Ovary (tissue), 9 donors: Measurements from ENCODE around the gene ERLIN1. TPM values are rescaled to one million over a fixed set of nuclear protein-coding genes. Genes with fewer than 3 reads are reported as not detected.
A peak's percentile ranks its signal among the peaks of the same experiment; 100 is the strongest.

Source experiments
- DNase-seq, 5 donors: peaks; one replicate each; pipeline ENCODE4 v3.0.0-alpha.2; 2019 to 2020
- H3K27ac ChIP-seq, 2 donors: fragments of 200-600 bp; one replicate each; pipeline versions ENCODE4 v1.5.1 to v1.8.0; 2019 to 2022
- H3K27me3 ChIP-seq: fragments of 200-600 bp; one replicate; pipeline ENCODE4 v1.8.0; 2022
- H3K36me3 ChIP-seq: fragments of 200-600 bp; sonication (generic); one replicate; pipeline ENCODE4 v1.5.1; 2019
- H3K4me1 ChIP-seq: one replicate; pipeline ENCODE4 v1.8.1; 2013; ENCODE audit warnings: mild to moderate bottlenecking, moderate library complexity; ENCODE audit not compliant: insufficient read depth
- H3K4me3 ChIP-seq: fragments of 200-600 bp; sonication (generic); one replicate; pipeline ENCODE4 v1.5.1; 2017
- H3K9me3 ChIP-seq, 2 donors: fragments of 200-600 bp in 1 of 2; sonication (generic) in 1 of 2; one replicate each; pipeline versions ENCODE4 v1.5.1 to v1.8.1; 2013 to 2019; ENCODE audit warnings: mild to moderate bottlenecking in 1 of 2, moderate library complexity in 1 of 2
- CTCF ChIP-seq, 3 donors: fragments of 450-650 bp in 2 of 3; fragments of 200-600 bp in 1 of 3; IDR thresholded peaks; one replicate each; pipeline versions ENCODE4 v1.5.1 to v1.8.0; 2016 to 2022; ENCODE audit warnings: antibody characterized with exemption in 3 of 3, mild to moderate bottlenecking in 1 of 3
- EP300 ChIP-seq: sonication (generic); formaldehyde crosslinking; IDR thresholded peaks from one replicate; pipeline ENCODE4 v1.6.1; 2017; ENCODE audit warnings: antibody characterized with exemption
- POLR2A ChIP-seq: fragments of 450-650 bp; IDR thresholded peaks from one replicate; pipeline ENCODE4 v1.6.1; 2017; ENCODE audit warnings: antibody characterized with exemption, mild to moderate bottlenecking, moderate library complexity
- WGBS, 3 donors: extraction: QIAGEN DNeasy Blood & Tissue Kit in 1 of 3; methylation state at CpG; one replicate each; pipeline versions ENCODE4 v1.1.5 to v1.1.7; 2013 to 2017; 5-methylcytosine and 5-hydroxymethylcytosine counted together
- intact Hi-C, 4 donors: fragments of 100-400 bp; cut with DNase I; formaldehyde crosslinking; loops; one replicate each; pipeline versions ENCODE4 v1.11.0 to v1.15.1; 2022 to 2023
- polyA plus RNA-seq, 2 donors: library from polyadenylated mRNA; stranded (reverse); fragments of 200-250 nt in 1 of 2; fragments of 350-450 nt in 1 of 2; fragmentation: Illumina TruSeq in 1 of 2; extraction: RNeasy Lipid Tissue Mini Kit (QIAGEN cat#74804) in 1 of 2; gene quantifications; one replicate each; pipeline ENCODE4 v1.2.3, GENCODE V29; 2013 to 2014
- total RNA-seq, 7 donors: library from RNA; depleted of rRNA in 2 of 7; stranded (reverse); fragments of >200 nt in 2 of 7; fragmentation: NEBNext Ultra II Directional in 3 of 7; extraction: Animal tissue kit (Norgen Biotek cat#: 25700) in 3 of 7; gene quantifications; one replicate each; pipeline versions ENCODE4 v1.1.0 to v1.2.4, GENCODE V29; 2016 to 2023
- donor health status: DM: no; HTN: no; CAD: no; lungs with moderate emphysema.
- donor health status: DM: no; HTN: no; CAD: no.
- donor health status: Bipolar disorder and iron deficiency.
- donor health status: DM: yes; HTN: yes; CAD: no.
- donor health status: DM: no; HTN: no; CAD: no.
- donor health status: DM: yes; HTN: yes; CAD: no.

Gene ERLIN1
- total and polyA plus RNA-seq, 9 donors = 10.7 to 55.2 (median 24.6) TPM

GRCh38 chr10:100222529-100222928, 36.7 kb upstream of the ERLIN1 start:
- Histone ChIP-seq H3K4me3 (no peak overlapping the region), H3K9me3 (no peaks in the 10 kb centered on the region), H3K27me3 (no peaks in the 10 kb centered on the region), H3K4me1 (no peaks in the 10 kb centered on the region), H3K27ac (no peak overlapping the region), H3K36me3 (no peaks in the 10 kb centered on the region)
- WGBS, 3 donors = 94 to 98% (median 96%) methylated on average over 2 of the region's 2 CpGs
- TF ChIP-seq EP300 (no peak), POLR2A (no peak), CTCF (IDR thresholded peaks at IDR 0.05) (no peak)
- no peak for DNase-seq
- intact Hi-C loops = no loop called here

GRCh38 chr10:100216006-100216405, 30.2 kb upstream of the ERLIN1 start:
- TF ChIP-seq EP300 (no peak), CTCF (IDR thresholded peaks at IDR 0.05) (no peak), POLR2A (no peak)
- Histone ChIP-seq H3K36me3 (no peaks in the 10 kb centered on the region), H3K27me3 (no peaks in the 10 kb centered on the region), H3K4me1 (no peaks in the 10 kb centered on the region), H3K9me3 (no peaks in the 10 kb centered on the region), H3K4me3 (no peak overlapping the region), H3K27ac (no peak overlapping the region)
- intact Hi-C loops = no loop called here
- DNase-seq = no peak
- WGBS, 3 donors = 74 to 87% (median 78%) methylated on average over 2 of the region's 2 CpGs

- no peak overlapping the region for H3K27ac ChIP-seq
- H3K9me3 ChIP-seq = no peaks in the 10 kb centered on the region
- 12 to 23% (median 12%) methylated on average over 7 of the region's 7 CpGs for WGBS, 3 donors
- intact Hi-C loops = no loop called here
- H3K36me3 ChIP-seq = no peaks in the 10 kb centered on the region
- no peak overlapping the region for H3K4me3 ChIP-seq
- no peak for DNase-seq
- H3K4me1 ChIP-seq = no peaks in the 10 kb centered on the region
- TF ChIP-seq POLR2A (no peak), CTCF (IDR thresholded peaks at IDR 0.05) (no peak), EP300 (no peak)
- H3K27me3 ChIP-seq = no peaks in the 10 kb centered on the region
Observed at GRCh38 chr10:100209303-100209702, 23.5 kb upstream of the ERLIN1 start.

- intact Hi-C loops = no loop called here
- no peak overlapping the region for H3K4me3 ChIP-seq
- no peaks in the 10 kb centered on the region for H3K36me3 ChIP-seq
- H3K4me1 ChIP-seq = no peaks in the 10 kb centered on the region
- no peak for DNase-seq
- WGBS, 3 donors = 94 to 98% (median 94%) methylated on average over 9 of the region's 9 CpGs
- no peaks in the 10 kb centered on the region for H3K27me3 ChIP-seq
- TF ChIP-seq CTCF (IDR thresholded peaks at IDR 0.05) (no peak), POLR2A (no peak), EP300 (no peak)
- no peaks in the 10 kb centered on the region for H3K9me3 ChIP-seq
- peak overlapping the region in 1 of 2 donors; percentile 29 for H3K27ac ChIP-seq
Observed at GRCh38 chr10:100208276-100208675, 22.4 kb upstream of the ERLIN1 start.

- H3K4me3 ChIP-seq = no peak overlapping the region
- no peak overlapping the region for H3K27ac ChIP-seq
- 97 to 99% (median 97%) methylated on average over 2 of the region's 2 CpGs for WGBS, 3 donors
- no peaks in the 10 kb centered on the region for H3K27me3 ChIP-seq
- TF ChIP-seq EP300 (no peak), POLR2A (no peak), CTCF (IDR thresholded peaks at IDR 0.05) (no peak)
- H3K36me3 ChIP-seq = no peaks in the 10 kb centered on the region
- H3K4me1 ChIP-seq = no peaks in the 10 kb centered on the region
- DNase-seq = no peak
- intact Hi-C loops = no loop called here
- no peaks in the 10 kb centered on the region for H3K9me3 ChIP-seq
Observed at GRCh38 chr10:100204370-100204769, 18.5 kb upstream of the ERLIN1 start.
